NCI-H524 (cell line): ENCODE data around the gene RHBG.

ENCODE experiments used
- DNase-seq, 2 experiments: peaks; one replicate each; lab custom pipeline; 2025; lab: John Stamatoyannopoulos, UW

RHBG gene

GRCh38 chr1:156427957-156428356 is 58.9 kb downstream of the RHBG start:
- DNase-seq: no peak

GRCh38 chr1:156428746-156429288 is 59.8 kb downstream of the RHBG start:
- no peak for DNase-seq

- peak in 1 of 2 experiments; percentile 12 for DNase-seq
These were observed 60.5 kb downstream of the RHBG start for GRCh38 chr1:156429313-156430060.

- peak in 1 of 2 experiments; percentile 35 for DNase-seq
These were observed 61.3 kb downstream of the RHBG start for GRCh38 chr1:156430303-156430702.

DNA sequence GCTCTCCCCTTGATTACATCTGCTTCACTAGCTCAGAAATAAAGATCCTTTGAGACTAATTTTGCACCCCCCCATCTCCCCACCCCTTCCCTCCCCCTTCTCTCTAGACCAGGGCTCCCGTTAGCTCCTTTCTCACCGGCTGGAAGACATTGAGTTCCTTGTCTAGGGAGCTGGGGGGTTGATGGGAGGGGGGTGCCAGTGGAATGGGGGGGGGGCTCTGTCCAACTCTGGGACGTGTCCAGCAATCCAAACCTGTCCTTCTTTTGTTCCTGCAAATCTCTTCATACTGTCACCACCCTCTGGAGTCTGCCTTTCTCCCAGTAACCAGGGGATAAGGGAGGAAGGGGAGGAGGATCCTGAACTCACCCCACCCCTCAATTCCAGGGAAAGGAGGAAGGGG is 61.9 kb downstream of the RHBG start:
- DNase-seq: no peak

DNA sequence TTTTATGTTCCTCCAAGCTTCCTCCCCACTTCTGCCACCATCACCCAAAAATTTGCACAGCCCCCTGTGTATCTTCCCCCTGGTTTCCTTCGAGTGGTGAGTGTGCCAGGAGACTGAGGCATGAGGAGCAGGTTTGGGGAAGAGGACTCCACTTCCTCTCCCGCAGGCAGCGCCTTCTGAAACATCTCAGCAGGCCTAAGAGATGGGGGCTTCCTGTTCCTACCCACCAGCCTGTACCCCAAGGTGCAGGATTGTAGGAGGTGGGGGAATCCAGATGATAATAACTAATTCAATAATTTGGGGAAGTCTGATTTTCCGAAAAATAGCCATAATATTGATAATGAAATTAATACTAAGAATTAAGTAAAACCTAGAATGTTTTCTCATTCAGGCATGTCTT is 62.4 kb downstream of the RHBG start:
- no peak for DNase-seq

GRCh38 chr1:156431769-156432668 is 63.0 kb downstream of the RHBG start:
- DNase-seq: no peak

- DNase-seq: no peak
These were observed 63.6 kb downstream of the RHBG start for GRCh38 chr1:156432669-156433018.

DNA sequence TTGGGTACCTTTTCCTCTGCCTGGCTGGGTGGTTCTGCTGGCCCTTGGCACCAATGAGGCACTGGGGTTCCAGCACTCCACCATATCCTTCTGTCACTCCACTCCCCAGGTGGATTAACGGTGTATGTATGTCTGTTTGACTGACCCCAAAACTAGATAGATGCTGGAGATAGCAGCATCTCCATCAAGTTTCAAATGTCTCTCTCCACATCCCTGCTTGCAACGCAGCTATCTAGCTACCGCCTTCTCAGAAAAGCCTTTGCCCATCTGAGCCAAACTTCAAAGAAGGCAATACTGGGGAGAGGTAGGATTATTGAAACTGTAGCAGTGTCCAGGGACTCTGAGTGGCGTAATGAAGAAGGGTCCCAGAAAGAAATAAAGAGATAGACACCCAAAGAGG is 64.0 kb downstream of the RHBG start:
- no peak for DNase-seq

GRCh38 chr1:156433602-156434001 is 64.6 kb downstream of the RHBG start:
- DNase-seq: no peak
